GM18505 (cell line): Measurements from ENCODE around the gene GRAMD1A.
A peak's percentile ranks its signal among the peaks of the same experiment; 100 is the strongest.

ENCODE experiments used
- ATAC-seq: cut with Tn5 transposase; IDR thresholded peaks from one replicate; pipeline ENCODE4 v1.9.1; 2021; ENCODE audit not compliant: unreplicated experiment
- POLR2A ChIP-seq: IDR thresholded peaks from 4 replicates; pipeline ENCODE4 v1.6.1; 2011; ENCODE audit warnings: borderline replicate concordance; ENCODE audit not compliant: insufficient read depth, insufficient read length; ENCODE audit errors: extremely low read depth

Gene GRAMD1A

DNA sequence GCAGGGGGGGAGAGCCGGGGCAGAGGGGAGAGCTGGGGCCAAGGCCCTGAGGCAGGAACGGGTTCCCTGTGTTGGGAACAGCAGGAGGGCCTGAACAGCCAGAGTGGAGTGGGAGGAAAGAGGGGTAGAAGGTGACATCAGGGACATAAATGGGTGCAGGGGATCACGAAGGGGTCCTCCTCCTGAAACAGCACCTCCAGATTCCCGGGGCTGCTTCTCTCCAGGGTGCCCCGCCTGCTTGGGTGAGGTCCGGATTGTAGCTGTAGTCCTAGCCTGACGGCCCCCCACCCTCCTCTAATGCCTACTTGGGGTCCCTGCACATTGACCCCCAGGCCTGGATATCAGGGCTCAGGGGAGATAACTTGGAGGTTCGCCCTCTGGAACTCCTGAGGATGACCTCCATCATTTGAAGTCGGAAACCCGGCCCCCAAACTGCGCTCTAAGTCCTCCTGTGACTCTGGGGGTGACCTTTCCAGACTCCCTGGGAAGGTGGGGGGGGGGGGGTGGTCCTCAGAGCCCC, 29.7 kb downstream of the GRAMD1A start:
- no peak for ATAC-seq
- TF ChIP-seq POLR2A = peak; percentile 26

- ATAC-seq = no peak
- TF ChIP-seq POLR2A = no peak
These were observed 30.3 kb downstream of the GRAMD1A start, which contains the start of gene SCN1B for GRCh38 chr19:35030257-35031071. SCN1B (plus strand) TSS chr19:35030470; CDS start chr19:35030821, 351 bp downstream.

GRCh38 chr19:35031072-35031881, 31.2 kb downstream of the GRAMD1A start:
- ATAC-seq = no peak
- TF ChIP-seq POLR2A = no peak

DNA sequence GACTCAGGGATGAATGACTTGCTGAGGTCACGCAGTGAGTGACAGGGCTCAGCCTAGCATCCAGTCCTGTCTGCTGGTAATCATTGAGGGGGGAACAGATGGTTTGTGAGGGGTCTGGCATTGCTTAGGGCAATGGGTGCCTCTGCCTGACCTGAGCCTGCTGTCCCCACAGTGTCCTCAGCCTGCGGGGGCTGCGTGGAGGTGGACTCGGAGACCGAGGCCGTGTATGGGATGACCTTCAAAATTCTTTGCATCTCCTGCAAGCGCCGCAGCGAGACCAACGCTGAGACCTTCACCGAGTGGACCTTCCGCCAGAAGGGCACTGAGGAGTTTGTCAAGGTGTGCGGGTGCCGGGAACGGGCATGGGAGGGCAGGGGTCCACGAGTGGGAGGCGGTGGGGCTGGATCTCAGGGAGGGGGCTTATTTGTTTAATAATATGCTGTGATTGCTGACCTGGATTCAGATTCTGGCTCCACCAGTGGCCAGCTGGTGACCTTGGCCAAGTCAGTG, 32.3 kb downstream of the GRAMD1A start:
- no peak for TF ChIP-seq POLR2A
- ATAC-seq = no peak

- ATAC-seq = no peak
- no peak for TF ChIP-seq POLR2A
These were observed 33.2 kb downstream of the GRAMD1A start for GRCh38 chr19:35033067-35034004.

DNA sequence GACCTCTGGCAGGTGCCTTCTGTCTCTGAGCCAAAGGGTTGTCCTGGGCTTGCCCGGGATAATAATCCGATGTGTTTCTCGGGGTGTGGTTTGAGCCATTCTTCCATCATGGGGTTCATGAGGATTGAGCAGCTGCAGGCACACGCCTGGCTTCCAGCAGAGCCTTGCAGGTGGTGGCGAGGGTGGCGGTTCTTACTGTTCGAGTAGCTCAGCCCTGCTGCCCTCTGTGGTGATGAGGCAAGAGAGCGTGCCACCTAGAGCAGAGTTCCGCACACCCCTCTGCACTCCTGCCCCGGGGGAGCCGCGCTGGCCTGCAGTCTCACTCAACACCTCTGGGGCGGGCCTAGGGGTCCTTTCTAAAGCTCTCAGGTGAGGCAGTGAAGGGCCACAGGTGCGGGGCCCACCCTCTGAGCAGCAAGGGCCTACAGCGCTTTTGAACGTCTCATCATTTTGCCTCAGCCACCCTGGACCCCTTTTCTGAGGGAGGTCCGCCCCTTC, 33.9 kb downstream of the GRAMD1A start:
- no peak for ATAC-seq
- no peak for TF ChIP-seq POLR2A

DNA sequence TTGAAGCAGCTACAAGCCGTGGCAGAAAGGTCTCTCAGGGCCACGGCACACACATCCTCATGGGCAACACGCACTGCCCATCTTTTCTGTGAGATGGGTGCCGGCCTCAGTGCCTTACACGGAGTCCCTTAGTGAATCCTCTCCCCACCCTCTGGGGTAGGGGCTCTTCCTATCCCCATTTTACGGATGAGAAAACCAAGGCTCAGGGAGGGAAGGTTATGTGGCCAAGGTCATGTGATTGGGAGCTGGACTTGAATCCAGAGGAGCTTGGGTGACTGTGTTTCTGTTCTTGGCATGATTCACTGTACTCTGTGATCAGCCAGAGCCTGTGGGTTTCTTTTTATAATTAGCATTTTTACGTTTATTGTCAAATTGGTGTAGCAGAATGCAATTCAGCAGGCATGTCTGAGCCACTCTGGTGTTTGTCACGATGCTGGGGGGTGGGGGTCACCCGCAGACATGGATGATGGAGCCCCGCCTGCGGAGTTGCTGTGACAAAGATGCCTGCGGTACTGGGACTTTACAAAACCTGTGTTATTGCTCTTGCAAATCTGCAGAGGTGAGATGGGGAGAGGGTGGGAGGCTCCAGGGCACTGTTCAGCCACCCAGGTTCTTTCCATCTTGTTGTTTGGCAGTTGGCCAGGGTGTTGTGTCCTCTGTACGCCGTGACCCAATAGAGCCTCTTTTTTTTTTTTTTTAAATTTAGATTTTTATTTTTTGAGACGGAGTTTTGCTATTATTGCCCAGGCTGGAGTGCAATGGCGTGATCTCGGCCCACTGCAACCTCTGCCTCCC, 34.7 kb downstream of the GRAMD1A start:
- no peak for ATAC-seq
- TF ChIP-seq POLR2A = no peak

- ATAC-seq = no peak
- TF ChIP-seq POLR2A = no peak
These were observed 37.8 kb downstream of the GRAMD1A start for GRCh38 chr19:35037716-35038622.

GRCh38 chr19:35038623-35039512, 38.7 kb downstream of the GRAMD1A start:
- no peak for ATAC-seq
- TF ChIP-seq POLR2A = no peak
